Tibial nerve (tissue), 4 donors: Measurements from ENCODE around the gene BAHCC1.

ENCODE experiments used
- CTCF ChIP-seq, 5 experiments: fragments of 200-600 bp in 3 of 5; fragments of 450-650 bp in 2 of 5; sonication (generic) in 3 of 5; IDR thresholded peaks; one replicate each; pipeline ENCODE4 v1.5.1; 2016 to 2019; ENCODE audit warnings: antibody characterized with exemption in 5 of 5, mild to moderate bottlenecking in 3 of 5, moderate library complexity in 2 of 5
- EP300 ChIP-seq, 2 donors: sonication (generic); formaldehyde crosslinking; IDR thresholded peaks; one replicate each; pipeline ENCODE4 v1.6.1; 2017; ENCODE audit warnings: antibody characterized with exemption in 2 of 2, mild to moderate bottlenecking in 1 of 2
- POLR2A ChIP-seq, 2 donors: fragments of 450-650 bp; IDR thresholded peaks; one replicate each; pipeline ENCODE4 v1.6.1; 2017; ENCODE audit warnings: antibody characterized with exemption in 2 of 2, mild to moderate bottlenecking in 2 of 2, moderate library complexity in 2 of 2

DNA sequence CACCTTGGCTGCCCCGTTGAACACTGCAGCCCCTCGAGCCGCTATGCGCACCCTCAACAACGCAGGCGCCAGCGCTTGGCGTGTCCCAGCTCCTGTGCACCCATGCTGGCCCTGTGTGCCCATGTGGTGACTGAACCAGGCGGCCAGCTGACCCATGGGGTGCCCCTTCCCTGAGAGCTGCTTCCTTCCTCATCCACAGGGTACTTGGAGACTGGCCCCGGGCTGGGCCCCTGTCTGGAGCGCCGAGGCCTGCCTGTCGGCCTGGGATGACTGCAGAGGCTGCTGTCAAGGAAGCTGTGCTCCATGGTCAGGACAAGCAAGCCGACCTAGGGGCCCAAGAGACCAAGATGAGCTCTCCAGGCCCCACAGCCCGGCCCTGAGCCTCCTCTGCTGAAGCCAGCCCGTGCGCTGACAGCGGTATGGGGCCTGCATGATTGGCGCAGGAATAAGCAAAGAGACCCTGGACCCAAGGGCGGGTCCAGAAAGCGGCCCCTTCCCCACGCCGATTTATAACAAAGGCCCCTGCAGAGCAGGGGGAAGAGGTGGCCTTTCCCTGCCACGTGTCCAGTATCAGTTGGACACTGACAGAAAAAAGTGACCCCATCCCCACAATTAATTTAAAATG is 21.6 kb upstream of the BAHCC1 start:
- no peak for TF ChIP-seq CTCF (IDR thresholded peaks at IDR 0.05)
- TF ChIP-seq EP300 (IDR thresholded peaks at IDR 0.05) = no peak
- TF ChIP-seq POLR2A (IDR thresholded peaks at IDR 0.05) = no peak
